GM12873 (cell line): ENCODE measurements around the gene KCNH8.

ENCODE experiments used
- TF ChIP-seq, protein P1 (sequence below): IDR thresholded peaks from 2 replicates; pipeline ENCODE4 v1.5.1; 2012; ENCODE audit warnings: low read depth, mild to moderate bottlenecking, moderate library complexity, low read length, control low read depth; ENCODE audit not compliant: insufficient read depth; ENCODE audit errors: missing control alignments

KCNH8 gene

GRCh38 chr3:19254784-19255338 is 106.6 kb downstream of the KCNH8 start:
- TF ChIP-seq, protein P1, sequence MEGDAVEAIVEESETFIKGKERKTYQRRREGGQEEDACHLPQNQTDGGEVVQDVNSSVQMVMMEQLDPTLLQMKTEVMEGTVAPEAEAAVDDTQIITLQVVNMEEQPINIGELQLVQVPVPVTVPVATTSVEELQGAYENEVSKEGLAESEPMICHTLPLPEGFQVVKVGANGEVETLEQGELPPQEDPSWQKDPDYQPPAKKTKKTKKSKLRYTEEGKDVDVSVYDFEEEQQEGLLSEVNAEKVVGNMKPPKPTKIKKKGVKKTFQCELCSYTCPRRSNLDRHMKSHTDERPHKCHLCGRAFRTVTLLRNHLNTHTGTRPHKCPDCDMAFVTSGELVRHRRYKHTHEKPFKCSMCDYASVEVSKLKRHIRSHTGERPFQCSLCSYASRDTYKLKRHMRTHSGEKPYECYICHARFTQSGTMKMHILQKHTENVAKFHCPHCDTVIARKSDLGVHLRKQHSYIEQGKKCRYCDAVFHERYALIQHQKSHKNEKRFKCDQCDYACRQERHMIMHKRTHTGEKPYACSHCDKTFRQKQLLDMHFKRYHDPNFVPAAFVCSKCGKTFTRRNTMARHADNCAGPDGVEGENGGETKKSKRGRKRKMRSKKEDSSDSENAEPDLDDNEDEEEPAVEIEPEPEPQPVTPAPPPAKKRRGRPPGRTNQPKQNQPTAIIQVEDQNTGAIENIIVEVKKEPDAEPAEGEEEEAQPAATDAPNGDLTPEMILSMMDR: no peak

DNA sequence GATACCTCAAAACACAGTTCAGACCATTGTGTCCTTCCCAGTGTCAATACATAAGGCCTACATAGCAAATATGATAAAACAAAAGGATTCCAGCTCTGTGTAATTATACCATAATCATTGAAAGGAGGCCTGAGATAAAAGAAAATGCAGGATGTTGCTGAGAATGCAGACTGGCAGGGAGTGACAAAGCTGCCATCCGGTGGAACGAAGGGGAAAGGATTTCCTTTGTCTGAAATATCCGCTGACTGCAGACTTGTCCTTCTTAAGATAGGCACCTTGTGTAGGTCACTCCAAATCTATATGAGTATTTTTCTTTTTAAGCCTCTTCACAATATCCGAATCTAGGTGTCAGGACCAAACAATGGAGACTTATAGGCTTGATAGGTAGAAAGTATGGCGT is 108.0 kb downstream of the KCNH8 start:
- TF ChIP-seq, protein P1: no peak

DNA sequence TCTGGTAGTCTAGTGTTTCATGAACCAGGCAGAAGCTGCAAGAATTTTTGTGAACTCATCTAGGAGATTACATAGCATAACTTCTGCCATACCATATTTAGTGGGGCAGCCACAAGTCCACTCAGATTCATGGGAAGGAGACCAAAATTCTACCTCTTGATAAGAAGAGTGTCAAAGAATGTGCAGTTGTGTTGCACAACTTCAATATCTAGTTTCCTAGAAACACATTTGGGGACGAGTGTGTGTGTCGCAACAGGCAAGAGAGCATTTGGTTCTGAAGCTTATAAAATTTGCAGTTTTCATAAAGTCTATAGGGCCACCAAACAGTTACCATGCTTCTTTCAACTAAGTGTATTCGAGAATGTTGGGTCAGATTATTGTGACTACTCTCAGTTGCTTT is 115.3 kb downstream of the KCNH8 start:
- TF ChIP-seq, protein P1: no peak

DNA sequence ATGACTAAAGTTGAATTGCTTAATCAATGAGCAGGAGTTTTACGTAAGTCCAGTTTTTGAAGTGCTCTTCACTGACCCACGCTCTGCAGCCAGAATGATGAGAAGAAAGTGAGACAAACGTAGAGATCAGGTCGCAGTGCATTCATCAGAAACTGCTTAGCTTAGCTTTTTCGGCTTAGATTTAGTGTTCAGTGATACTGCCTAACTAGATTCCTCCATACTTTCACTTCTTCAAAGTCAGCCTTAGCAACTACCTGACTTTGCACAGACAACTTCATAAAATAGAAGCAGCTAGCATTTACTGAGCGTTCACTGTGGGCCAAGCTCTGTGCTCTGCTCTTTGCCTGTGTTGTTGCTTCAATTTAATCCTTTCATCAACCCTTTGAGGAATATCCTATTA is 116.1 kb downstream of the KCNH8 start:
- TF ChIP-seq, protein P1: no peak

DNA sequence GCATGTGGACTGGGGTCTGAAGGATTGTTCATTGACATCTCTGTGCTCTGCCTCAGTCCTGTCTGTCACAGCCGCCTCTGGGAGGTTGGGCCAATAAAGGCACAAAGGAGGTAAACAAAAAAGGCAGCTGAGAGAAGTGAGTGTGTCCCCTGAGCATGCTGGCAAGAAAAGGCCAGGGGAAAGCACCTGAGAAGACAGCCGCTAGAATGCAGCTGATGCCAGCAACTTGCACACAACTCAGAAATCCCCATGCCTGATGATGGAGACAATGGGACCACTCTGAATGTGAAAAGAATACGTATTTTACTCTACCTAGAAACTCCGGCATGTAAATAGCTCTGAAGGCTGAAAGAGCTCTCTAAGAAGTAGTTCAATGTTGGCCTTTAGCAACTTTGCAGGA is 118.7 kb downstream of the KCNH8 start:
- TF ChIP-seq, protein P1: no peak

DNA sequence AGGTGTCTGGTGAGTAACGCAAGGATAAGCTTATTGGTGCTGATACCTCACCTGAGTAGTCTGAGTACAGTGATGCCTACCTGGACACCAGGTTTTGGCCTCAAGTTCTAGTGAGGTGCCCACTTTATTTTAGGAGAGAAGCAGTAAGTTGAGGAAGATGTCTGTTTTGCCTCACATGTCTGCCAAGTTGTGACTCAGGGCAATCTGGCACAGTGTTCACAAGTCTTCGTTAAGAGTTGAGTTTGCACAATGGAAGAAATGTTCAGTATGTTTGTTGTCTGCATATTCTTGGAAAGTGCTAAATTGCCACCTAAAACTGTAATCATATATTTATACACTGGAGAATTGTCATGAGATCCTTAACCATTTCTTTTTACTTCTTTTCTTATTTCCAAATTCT is 122.2 kb downstream of the KCNH8 start:
- TF ChIP-seq, protein P1: no peak

DNA sequence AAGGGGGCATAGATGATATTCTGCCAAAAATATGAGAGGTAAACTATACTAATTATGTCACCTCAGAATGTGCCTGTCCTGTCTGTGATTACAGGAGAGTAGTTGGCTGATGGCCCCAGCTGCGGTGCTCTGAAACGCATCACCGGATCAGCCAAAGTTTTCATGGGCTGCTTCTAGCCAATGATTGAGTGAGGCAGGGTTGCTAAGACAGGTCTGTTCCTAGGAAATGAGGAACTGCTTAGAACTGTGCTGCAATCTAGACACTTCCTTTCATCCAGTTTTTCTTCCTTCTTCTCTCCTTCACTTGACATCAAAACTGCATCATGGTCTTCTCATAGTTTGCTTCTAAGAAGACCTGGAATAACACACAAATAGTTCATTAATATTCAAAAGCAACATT is 124.0 kb downstream of the KCNH8 start:
- TF ChIP-seq, protein P1: no peak
